ENCODE data around the gene MAST4.

Gene MAST4

DNA sequence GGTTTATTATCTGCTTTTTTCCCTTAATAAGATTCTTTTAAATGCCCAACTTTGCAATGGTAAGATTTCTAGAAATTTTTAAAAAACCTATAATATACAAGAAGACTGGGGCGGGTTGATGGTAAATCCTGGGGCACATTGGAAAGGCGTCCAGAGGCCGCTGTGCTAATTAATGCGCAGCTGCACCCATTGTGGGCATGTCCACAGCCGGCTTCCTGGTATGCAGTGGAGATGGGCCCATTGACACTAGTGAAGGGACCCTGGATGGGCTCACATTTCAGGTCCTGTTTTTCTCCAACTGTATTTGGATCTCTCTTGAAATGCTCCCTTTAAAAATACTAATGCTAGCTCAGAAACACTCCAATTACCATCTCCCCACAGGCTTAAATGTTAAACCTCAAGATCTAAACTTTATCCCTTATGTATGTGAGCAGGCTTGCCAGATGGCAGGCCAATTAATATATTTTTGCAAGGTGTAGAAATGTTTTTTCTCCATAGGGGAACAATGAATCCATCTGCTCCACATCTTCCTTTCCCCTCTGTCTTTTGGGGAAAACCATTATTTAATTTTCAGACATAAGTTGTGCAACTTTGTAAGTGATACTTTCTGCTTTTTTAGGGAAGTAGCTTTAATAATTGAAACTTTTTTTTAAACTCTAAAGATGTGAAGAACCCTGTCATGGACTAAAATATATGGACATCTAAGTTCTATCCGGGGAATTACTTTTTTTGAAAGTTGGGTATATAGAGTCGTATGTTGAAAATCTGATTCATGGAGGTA, 423.1 kb downstream of the MAST4 start:
- DNase-seq (ENCODE audit: low spot score) = no peak

DNA sequence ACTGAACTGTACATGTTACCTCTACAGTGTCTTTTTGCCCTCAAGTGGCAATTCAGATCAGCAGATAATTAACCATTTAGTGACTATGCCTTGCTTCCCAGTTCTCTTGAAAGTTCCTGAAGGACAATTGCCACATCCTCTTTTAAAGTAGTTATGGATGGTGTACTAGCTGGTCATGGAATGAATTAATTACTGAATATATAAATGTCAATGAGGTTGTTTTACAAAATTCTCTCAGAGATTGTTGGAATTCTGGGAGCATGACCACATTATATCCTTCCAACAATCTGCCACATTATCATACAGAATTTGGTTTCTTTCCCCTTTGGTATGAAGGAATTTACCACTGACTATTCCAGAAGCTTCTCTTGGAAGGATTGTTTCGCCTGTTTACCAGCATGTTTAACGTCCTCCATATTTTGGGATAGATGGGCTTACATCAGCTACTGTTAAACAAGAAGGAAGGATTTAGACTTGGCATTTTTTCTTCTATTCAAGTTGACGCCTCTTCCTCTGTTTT, 424.0 kb downstream of the MAST4 start:
- no peak for DNase-seq (ENCODE audit: low spot score)

DNA sequence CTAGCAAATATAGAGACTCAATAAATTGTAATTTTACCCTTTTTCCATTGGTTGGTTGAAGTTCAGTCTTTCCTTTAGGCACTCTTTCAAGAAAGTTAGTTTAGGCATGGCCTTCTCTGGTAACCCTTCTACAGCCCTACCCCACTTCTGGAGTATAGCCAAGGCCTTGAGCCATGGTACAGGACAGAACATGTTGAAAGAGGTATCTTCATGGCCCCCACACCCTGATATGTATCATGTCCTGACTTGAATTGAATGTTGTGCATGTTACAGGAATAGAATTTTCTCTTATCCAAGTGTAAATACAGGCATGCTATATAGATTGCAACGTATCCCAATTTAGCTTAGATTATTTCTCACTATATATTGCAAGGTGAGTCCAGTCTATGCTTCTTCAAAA, 424.8 kb downstream of the MAST4 start:
- DNase-seq (ENCODE audit: low spot score) = no peak

DNA sequence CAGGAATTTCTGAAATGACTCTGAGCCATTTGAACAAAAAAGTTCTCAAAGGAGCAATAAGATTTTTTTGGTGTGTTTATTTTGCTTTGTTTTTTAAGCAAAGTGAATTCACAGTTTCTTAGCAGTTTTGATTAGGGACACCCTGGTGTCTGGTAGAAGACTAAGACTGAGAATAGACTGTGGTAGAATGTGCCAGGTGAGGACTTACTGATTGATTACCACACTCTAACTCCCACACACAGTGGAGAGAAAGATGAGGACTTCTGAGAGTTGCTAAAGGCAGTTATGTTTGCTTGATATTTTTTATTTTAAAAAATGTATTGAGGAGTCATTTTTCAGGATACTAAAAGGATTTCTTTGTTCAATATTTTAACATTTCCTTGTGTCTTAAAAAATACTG, 425.3 kb downstream of the MAST4 start:
- no peak for DNase-seq (ENCODE audit: low spot score)

DNA sequence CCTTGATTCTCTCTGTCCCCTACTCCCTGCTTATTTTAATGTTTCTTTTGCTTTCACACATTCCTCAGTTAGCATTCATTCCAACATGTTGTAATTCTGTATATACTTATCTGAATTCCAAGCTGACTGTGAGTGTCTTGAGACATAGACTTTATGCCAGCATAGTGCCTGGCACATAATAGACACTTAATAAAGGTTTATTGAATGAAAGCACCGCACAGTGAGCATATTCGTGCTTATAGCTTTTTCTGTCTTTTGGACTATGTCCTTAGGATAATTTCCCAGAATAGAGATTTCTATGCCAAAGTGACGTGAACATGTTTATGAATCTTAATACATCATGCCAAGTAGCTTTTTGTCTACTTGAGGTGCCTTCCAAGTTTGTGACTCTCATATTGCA, 425.8 kb downstream of the MAST4 start:
- DNase-seq (ENCODE audit: low spot score) = no peak

DNA sequence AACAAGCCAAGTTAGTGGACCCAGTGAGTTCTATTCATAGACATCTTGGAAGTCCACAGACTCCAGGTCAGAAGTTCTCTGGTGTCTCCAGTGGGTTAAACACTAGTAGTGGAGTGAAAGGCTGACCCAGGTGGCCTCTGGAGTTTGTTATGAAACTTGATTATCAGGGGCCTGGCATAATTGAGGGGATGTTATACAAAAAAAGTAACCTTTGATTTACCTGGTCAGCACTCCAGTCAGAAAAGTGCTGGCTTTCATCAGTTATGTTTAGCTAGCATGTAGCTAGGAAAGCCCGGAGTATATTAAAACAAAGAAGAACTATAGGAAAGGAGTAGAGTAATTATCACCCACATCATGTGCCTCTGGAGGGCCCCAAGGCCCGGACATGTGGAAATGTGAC, 429.3 kb downstream of the MAST4 start:
- no peak for DNase-seq (ENCODE audit: low spot score)

DNA sequence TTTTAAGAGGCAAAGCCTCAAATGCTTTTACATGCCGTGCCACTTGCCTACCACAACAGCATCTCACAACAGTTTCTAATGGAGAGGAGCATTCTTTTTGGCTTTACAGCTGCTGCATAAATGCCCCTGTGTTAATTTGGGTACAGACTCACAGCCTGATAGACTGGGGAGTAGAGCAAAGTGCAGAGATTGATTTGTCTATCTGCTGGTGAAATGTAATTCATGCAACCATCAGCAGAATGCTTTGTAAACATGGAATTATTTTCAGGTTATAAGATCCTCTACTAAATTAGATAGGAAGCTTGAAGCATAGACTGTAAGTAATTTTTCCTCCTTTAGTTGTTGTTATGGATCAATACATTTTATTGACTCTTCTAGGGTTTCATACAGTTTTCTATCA, 430.1 kb downstream of the MAST4 start:
- no peak for DNase-seq (ENCODE audit: low spot score)

DNA sequence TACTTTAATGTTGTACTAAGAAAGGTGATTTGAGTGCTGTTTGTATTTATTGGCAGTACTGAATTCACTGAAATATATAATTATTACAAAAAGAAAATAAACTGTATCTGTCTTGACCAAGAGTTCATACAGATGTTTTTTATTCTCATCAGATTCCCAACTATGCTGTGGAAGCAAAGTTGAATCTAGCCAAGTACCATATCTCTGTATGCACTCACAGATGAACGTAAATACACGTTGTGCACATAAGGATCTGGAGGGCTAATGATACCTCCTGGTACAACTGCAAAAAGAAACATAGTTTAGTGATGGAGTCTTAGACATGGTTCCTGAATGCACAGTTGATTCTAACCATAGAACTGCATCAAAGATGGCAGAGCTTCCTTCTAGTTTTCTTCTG, 431.0 kb downstream of the MAST4 start:
- no peak for DNase-seq (ENCODE audit: low spot score)

DNA sequence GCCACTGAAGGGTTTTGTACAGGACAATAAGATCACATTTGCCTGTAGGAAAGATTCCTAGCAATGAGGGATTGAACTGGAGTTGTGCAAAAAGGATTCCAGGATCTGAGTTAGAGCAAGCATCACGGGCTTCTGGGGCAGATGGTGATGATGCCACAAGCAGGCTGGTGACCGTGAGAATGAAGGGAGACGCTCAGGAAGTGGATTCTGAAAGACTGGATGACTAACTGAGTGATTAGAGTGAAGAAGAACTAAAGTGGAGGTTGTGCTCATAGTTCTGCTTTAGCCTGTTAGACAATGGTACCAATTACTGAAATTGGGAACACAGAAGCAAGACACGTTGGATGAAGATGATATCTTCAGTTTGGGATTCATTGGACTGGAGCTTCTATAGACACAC, 432.2 kb downstream of the MAST4 start:
- DNase-seq (ENCODE audit: low spot score) = no peak

DNA sequence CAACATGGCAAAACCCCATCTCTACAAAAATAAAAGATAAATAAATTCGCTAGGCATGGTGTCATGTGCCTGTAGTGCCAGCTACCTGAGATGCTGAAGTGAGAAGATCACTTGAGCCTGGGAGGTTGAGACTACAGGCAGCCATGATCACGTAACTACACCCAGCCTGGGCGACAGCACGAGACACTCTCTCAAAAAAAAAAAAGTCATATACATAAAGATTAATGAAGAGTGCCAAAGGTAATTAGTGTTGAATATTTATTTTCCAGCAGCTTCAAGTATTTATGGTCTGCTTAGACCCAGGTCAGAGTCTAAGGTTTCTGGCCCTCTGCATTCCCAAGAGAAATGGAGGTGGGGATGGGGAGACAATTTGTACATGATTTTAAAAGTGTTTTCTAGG, 432.7 kb downstream of the MAST4 start:
- DNase-seq (ENCODE audit: low spot score) = no peak

DNA sequence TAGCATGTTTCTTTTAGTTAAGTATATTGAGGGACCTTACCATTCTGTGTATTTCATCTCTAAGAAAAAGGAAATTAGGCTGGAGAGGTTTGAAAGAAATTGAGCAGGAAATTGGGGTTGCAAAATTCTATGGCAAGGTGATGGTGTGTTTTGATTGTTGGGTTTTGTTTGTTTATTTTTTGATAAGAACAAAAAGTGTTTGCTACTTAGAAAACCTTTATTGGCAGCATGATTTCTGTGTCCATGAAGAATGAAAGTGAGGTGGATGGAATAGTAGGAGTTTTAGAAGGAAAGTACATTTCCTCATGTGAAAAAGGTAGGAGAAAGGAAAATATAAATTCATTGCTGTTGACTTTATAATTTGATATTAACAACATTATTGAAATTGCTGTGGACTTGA, 433.3 kb downstream of the MAST4 start:
- no peak for DNase-seq (ENCODE audit: low spot score)

DNA sequence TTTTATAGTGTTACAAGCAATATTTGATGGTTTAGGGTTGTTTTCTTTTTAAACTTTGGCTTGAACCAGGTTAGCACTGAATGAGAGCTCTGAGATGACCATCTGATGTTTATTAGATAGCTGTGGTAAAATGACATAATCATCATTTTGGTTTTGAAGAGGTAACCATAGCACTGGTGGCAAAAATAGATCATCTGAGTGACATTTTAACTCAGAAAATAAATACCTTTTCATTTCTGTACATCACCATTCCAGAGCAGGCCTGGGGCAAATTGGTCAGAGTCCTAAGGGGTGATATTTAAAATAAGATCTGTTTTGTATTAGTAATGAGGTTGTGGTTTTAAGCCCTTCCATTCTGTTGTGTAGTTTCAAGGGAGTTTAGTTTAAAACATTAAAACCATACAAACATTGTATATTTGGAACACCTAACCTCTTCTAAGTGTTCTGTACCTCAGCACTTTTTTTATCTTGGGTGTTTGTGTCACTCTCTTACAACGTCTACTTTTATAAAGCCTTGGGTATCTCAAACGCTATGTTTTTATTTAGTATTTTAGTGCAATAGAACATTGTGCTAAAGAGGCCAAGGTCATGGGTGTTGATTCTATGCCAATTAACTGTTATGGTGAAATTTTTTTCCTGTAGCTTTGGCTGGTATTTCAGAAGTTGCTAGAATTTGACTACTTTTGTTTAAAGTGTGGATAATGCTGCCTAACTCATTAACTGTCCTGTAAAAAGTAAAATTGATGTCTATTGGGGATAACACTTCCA, 434.3 kb downstream of the MAST4 start:
- DNase-seq (ENCODE audit: low spot score) = no peak

DNA sequence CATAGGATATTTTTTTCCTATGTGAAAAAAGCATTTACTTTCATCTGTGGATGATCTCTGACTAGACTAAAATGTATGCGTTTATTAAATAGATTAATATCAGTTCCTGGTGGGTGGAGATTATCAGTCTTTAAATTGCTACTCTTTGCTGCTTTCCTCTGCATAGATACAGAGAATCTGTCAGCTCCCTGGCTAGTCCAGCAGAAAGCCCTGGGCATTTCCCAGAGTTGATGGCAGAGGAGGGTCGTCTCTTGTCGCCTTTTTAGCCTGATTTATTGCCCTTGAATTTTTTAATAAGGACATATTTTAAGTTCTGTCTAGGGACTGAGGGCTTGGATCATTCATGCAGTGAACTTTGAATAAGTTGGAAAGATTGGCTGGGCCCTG, 434.9 kb downstream of the MAST4 start:
- no peak for DNase-seq (ENCODE audit: low spot score)

DNA sequence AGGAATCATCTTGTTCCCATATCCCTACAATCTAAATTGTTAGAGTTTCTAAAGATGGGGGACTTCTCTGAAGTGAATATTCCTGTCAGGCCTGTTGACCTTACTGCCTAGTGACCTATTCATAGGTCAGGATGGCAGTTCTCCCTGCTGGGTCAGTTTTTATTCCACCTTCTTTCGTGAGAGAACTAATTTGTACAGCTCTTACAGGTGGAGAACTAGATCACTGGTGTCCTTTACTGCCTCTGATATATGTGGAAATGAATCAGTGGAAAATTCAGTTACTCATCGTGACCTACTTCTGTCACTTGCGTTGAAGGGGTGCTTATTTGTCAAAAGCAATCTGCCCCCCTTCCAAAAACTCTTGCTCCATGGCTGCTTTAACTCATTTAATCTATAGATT, 435.5 kb downstream of the MAST4 start:
- DNase-seq (ENCODE audit: low spot score) = no peak

DNA sequence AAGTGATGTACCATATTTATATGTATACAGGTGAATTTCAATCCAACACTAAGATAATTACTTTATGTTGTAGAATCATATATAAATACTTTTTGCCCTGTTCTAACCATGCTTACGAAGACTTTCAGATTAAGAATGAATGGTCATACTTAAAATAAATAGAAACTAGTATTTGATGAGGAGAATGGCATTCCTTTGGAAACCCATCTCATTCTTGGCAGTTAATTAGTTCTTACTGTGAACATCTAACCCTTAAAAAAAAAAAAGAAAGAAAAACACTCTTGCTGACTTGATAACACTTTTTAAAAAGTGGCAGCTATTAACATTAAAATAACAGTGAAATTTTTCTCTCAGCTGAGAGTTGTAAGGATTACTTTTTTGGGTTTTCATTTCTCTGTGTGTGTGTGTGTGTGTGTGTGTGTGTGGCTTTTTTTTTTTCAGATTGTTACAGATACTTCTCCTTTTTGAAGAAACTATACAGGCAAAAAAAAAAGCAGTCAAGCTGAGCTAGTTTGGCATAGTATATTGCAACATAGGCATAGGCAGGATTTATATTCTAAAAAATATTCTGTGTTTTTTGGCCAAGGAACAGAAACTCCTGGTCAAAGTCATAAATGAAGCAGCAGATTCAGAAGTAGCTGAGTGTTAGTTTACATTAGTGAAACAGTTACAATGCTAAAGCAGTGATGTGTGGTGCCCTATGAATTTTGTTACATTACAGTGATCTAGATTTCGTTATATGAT, 436.9 kb downstream of the MAST4 start:
- DNase-seq (ENCODE audit: low spot score) = no peak

DNA sequence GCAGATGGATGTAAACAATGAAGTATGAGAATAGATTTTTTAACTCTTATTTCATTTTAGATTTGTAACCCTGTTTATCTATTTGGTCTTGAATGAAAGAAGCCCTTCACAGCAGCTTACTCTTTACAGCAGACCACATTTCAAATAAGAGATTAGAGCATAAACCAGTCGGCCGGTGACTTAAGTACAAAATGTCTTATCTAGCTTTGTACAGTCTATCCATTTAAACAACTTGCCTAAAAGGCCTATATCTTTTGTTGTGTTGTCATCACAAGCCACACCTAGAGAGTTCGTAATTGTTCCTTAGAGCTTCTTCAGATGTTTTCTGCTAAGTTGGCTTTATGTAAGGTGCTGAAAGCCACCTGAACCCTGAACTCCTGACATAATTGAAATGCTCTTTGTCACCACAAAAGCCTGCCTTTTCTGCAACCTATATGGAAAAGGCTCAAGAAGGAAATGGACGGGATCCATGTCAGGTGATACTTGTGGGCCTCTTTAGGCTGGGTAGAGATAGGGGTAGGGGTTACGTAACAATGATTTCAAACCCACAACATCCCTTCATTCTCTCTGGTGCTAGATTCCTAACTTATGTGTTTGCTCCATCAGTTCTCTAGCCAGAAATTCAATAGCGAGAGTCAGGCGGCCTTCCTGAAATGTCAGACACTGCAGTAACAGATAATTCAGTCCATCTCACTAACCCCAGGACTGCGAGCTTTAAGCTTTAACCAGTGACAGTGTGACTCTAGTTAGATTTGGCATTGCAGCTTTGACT, 437.9 kb downstream of the MAST4 start:
- no peak for DNase-seq (ENCODE audit: low spot score)

DNA sequence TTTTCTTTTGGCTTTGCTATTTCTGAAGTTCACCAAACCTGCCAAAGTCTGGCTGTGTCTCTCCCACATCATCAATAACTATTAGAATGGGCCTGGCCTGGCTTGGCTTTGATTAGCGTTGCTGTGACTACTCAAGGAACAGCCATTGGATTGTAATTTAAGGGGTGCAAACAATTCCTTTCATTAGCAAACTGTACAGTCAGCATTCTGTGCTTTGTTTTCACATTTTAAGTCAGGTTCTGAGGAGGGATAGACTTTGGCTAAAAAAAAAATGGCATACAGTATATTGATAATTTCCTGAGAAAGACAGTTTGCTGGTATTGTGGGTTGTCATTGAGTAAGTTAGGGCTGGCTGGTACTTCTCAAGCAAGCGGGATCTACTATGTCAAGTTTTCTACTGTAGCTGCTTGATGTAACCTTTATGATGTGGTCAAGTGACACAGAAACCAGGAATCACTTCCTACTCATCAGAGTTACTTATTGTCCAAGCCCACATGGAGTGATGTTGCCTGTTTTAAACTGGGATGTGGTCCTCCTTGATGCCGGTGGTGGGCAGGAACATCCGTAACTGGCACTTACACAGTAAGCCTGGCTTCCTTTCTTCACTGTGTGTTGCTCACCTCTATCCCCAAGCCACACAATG, 439.0 kb downstream of the MAST4 start:
- DNase-seq (ENCODE audit: low spot score) = no peak

DNA sequence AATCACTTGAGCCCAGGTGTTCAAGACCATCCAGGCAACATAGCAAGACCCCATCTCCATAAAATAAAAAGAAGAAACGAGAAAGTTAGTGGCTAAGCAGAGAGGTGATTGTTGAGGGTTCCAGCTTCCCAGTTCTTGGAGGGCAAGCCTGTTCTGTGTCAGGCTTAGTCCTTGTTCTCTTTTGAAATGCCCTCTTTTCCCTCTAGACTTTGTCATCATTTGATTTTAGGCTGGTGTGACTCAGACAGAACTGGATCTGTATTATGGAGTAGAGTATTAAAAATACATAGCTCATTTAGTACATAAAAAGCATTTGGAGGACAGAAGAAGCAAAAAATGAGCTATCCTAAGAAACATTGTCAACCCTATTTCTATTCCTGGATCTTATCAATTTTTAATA, 441.0 kb downstream of the MAST4 start:
- no peak for DNase-seq (ENCODE audit: low spot score)

DNA sequence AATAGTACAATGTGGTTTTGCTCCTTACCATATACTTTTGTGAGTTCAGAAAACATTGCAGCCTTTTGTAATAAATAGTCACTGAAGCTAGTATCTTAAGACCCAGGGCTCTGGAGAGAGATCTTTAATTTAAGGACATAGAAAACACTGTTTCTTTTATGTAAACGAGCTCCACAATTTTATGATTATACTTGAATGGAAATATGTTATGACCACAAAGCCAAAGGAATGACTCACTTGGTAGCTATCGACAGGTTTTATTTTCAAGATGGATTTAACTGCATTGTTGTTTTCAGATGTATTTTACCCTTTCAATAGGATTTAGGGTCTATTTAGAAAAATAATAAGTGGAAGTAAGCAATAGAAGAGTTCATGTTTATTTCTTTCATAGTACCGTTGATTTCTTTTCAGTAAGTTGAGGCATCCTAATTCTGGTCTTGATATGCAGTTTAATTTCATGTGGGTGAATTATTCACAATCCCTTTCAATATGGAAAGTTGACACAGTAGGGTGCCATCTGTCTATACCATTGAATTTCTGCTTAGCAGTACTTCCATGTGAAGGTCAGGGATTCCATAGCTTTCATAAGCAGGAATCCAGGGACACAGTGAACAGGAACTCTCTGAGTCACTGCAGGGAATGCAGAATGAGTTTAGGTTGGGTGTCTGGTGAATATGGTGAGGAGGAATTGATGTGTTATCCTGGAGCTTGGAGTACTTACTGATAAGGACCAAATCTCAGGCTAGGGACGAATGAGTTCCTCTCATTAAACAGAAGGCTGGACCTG, 442.8 kb downstream of the MAST4 start:
- DNase-seq (ENCODE audit: low spot score) = peak; percentile 73

DNA sequence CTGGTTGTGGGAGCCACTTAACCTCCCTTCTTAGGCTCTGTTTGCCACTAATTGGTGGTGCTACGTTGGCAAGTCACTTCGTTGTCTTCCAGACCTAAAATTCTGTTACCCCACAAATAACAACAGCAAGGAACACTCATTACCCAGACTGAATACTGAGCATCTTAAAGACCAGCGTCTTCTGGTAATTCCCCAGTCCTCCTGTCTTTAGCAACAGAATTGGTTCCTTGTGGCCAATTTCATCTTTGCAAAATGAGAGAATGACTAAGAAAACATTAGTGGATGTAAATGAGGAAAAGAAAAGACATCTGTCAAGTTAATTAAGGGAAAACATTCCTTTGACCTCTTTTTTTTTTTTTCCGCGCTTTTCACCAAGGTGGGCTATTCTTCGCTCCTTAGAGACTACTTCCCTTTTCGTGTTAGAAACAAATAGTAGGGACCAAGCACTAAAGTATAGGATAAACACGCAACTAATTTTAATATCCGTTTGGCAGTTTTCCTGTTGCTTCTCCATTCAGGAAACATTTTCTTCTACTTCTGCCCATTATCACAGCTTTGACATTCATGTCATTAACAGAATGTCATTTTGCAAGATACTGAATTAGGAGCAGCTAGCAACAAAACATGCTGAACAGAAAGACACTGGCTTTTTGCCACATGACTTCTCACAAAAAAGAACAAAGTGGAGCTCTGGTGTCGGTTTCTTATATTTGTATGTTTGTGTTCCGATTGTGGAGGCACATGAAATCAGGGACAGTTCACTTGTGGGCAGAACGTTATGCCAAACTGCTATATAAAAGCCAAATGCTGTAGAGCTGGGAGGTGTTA, 446.2 kb downstream of the MAST4 start:
- DNase-seq (ENCODE audit: low spot score) = no peak

Data from kidney capillary endothelial cell (primary cell).